Activated CD4-positive, alpha-beta T cell treated with anti-CD3 and anti-CD28 coated beads for 36 hours (primary cell): ENCODE measurements around the gene ARHGEF1. TPM values are rescaled to one million over a fixed set of nuclear protein-coding genes. Genes with fewer than 3 reads are reported as not detected.
"Not testable (repeated sequence)": the region's sequence is repeated elsewhere in the genome, so short reads cannot be mapped to it uniquely, and the experiment has no call there.

Source experiments
- ATAC-seq: fragments of 200-7000 bp; cut with Tn5 transposase; one replicate; pipeline ENCODE4 v1.10.0; 2021; ENCODE audit warnings: mild to moderate bottlenecking, moderate library complexity
- CTCF ChIA-PET: fragments of 350-600 bp; sonication (Branson Sonifier 250); formaldehyde crosslinking; loops from one replicate; lab custom pipeline; 2021; ENCODE audit warnings: antibody characterized with exemption; lab: Charles Lee
- POLR2A ChIA-PET: fragments of 350-600 bp; sonication (Branson Sonifier 250); formaldehyde crosslinking; loops from one replicate; lab custom pipeline; 2021; ENCODE audit warnings: antibody characterized with exemption, inconsistent platforms; lab: Charles Lee
- DNase-seq: peaks from one replicate; pipeline ENCODE4 v3.0.0-alpha.2; 2020
- H3K27ac Mint-ChIP-seq: one replicate; pipeline ENCODE4 v1.8.0; 2021; ENCODE audit warnings: mixed read lengths
- H3K27me3 Mint-ChIP-seq: one replicate; pipeline ENCODE4 v1.8.0; 2021; ENCODE audit warnings: mixed read lengths
- H3K36me3 Mint-ChIP-seq: one replicate; pipeline ENCODE4 v1.8.0; 2021; ENCODE audit warnings: low read depth, mixed read lengths
- H3K4me1 Mint-ChIP-seq: one replicate; pipeline ENCODE4 v1.8.0; 2021; ENCODE audit warnings: mixed read lengths
- H3K4me3 Mint-ChIP-seq: one replicate; pipeline ENCODE4 v1.8.0; 2021; ENCODE audit warnings: mild to moderate bottlenecking, moderate library complexity, mixed read lengths
- H3K9me3 Mint-ChIP-seq: one replicate; pipeline ENCODE4 v1.8.0; 2021; ENCODE audit warnings: low read depth, mixed read lengths
- intact Hi-C, 2 experiments: fragments of 100-400 bp; cut with DNase I in 1 of 2; cut with micrococcal nuclease in 1 of 2; formaldehyde crosslinking; loops; one replicate each; pipeline versions ENCODE4 v1.14.2 to v1.15.1; 2022 to 2024; cut with DNase I, micrococcal nuclease
- total RNA-seq, 2 experiments: library from RNA; stranded (reverse); gene quantifications; one replicate each; pipeline ENCODE4 v1.2.3, GENCODE V29; 2021

ARHGEF1 gene
- total RNA-seq, 2 experiments from 2014 or later, result 231 to 276 TPM

DNA sequence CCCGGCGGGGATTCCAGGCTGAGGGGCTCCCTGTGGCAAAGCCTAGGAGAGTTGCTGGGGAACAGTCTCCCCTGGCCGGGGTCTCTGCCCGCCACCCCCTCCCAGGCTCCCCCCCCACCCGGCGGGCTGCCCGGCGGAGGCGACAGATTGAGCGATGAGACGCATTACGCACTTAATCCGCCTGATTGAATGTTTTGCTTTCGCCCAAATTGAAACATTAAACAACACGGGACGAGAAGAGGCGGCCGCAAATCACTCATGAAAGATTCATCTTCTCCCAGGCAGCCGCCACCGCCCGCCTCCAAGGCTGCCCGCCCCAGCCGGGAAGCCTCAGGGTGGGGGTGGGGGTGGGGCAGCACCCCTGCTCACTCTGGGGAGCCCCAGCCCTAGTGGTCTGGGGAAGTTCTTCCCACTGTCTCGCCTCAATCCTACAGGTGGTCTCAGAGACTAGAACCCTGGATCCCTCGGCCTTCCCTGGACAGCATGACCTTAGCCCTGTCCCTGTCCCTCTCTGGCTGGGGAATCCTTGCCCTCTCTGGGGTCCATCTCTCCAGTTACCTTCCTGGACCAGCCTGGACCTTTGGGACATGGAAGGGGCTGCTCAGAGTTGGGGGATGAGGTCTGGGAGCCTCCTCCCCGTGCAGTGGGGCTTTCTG, 52.9 kb downstream of the ARHGEF1 start:
- Mint-ChIP-seq H3K9me3 (no peaks in the 10 kb centered on the region), H3K36me3 (no peaks in the 10 kb centered on the region), H3K4me3 (no peak overlapping the region), H3K27ac (no peak overlapping the region), H3K27me3 (peaks cover 2% of the 10 kb centered on the region), H3K4me1 (peaks cover 32% of the 10 kb centered on the region)
- ATAC-seq (no peak), DNase-seq (no peak)
- ChIA-PET POLR2A (no interaction called here), CTCF (interaction anchor here (1.0 kb wide), 1 partner anchor 9 kb away, joined by 7 read pairs; no protein-coding TSS in a partner anchor)
- intact Hi-C loops, result loop anchor here (1.0 to 2.0 kb wide), 3 partner anchors 15 to 63 kb away; no protein-coding TSS in a partner anchor

DNA sequence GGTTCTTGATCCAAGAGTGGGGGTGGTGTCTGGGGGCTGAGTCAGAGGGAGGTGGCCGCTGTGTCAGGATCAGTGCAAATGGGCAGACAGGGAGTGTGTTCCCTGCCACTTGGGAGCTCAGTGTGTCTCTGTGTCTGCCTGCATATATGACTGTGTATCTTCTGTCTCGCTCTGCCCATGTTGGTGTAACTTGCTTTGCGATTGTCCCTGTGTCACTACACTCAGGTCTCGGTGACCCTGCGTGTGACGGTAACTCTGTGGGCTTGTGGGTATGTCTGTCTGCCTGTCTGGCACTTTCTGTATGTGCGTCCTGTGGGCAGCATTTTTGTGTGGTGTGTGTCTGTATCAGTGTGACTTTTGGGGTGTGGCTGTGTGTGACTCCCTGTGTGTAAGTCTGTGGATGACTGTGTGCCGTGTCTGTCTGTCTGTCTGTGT, 53.4 kb downstream of the ARHGEF1 start:
- intact Hi-C loops, result no loop called here
- H3K4me3 Mint-ChIP-seq, result no peak overlapping the region
- no peaks in the 10 kb centered on the region for H3K9me3 Mint-ChIP-seq
- no peak overlapping the region for H3K27ac Mint-ChIP-seq
- ChIA-PET POLR2A (interaction anchor here (1.2 kb wide), 1 partner anchor 9 kb away, joined by 6 read pairs; no protein-coding TSS in a partner anchor), CTCF (interaction anchor here (0.6 to 1.0 kb wide), 2 partner anchors 9 to 29 kb away, joined by 4 to 7 read pairs; no protein-coding TSS in a partner anchor)
- peaks cover 35% of the 10 kb centered on the region for H3K4me1 Mint-ChIP-seq
- ATAC-seq (peak; percentile 57), DNase-seq (peak; percentile 50)
- peaks cover 2% of the 10 kb centered on the region for H3K27me3 Mint-ChIP-seq
- H3K36me3 Mint-ChIP-seq, result no peaks in the 10 kb centered on the region

DNA sequence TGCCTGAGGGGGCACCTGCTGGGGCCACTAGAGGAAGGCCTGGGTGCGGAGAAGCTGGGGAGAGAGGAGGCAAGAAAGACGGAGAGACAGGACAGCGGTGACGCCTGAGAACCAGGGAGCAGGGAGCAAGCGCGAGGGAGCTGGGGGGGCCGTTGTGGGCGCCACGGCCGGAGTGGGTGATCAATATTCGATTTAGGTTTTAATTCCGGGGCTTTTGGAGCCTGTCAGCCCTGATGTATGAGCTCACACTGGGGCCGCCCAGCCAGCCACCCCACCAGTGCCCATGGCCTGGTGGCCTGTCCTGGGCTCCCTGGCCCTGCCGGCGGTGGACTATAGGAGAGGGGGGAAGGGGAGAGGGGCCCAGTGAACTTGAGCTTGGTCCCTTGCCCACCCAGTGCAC, 54.0 kb downstream of the ARHGEF1 start:
- no peak overlapping the region for H3K27ac Mint-ChIP-seq

DNA sequence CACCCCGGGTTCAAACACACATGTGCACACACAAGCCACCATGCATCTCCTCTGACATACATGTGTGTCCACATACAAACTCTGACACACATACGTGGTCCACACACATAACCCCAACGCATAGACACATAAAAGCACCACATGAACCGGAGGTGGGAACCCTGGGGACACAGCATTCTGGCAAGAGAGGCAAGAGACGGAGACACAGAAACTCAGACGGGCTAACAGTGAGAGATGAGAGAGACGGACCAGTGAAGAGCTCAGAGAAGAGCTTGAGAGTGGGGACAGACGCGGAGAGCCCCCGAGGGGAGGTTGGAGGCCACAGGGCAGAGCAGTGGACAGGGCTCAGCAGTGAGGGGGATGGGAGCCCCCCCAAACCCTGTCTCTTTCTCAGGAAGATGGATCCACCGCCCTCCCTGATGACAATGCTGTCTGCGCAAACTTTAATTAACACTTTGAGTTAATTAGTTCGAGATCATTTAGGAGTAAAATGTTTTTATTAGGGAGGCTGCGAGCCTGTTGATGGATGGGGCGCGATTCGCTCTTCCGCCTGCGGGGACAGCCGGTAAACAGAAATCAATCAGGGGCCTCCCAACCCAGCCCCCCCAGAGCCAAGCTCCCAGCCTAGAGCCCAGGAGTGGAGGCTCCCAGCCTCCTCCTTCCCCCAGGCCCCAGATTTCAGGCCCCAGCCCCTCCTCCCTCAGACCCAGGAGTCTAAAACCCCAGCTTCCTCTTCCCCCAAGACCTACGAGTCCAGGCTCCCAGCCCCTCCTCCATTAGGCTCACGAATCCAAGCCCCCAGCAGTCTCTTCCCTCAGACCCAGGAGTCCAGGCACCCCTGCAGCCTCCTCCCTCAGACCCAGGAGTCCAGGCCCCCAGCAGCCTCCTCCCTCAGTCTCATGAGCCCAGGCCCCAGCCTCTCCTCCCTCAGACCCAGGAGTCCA, 54.8 kb downstream of the ARHGEF1 start:
- Mint-ChIP-seq H3K4me1 (peaks cover 41% of the 10 kb centered on the region), H3K9me3 (no peaks in the 10 kb centered on the region), H3K27me3 (peaks cover 3% of the 10 kb centered on the region), H3K4me3 (no peak overlapping the region), H3K36me3 (no peaks in the 10 kb centered on the region), H3K27ac (peak overlapping the region; percentile 14)
- intact Hi-C loops, result no loop called here
- ChIA-PET POLR2A (interaction anchor here (0.6 to 1.4 kb wide), 3 partner anchors 7 to 73 kb away, joined by 5 to 6 read pairs (median 5); no protein-coding TSS in a partner anchor), CTCF (interaction anchor here (0.8 to 1.3 kb wide), 6 partner anchors 8 to 64 kb away, joined by 3 to 6 read pairs (median 4); no protein-coding TSS in a partner anchor)
- ATAC-seq, result no peak
- no peak for DNase-seq

More for the DNA sequence above, 54.0 kb downstream of the ARHGEF1 start:
- Mint-ChIP-seq H3K36me3 (no peaks in the 10 kb centered on the region), H3K9me3 (no peaks in the 10 kb centered on the region), H3K4me3 (no peak overlapping the region), H3K27me3 (peaks cover 2% of the 10 kb centered on the region), H3K4me1 (peaks cover 39% of the 10 kb centered on the region)
- intact Hi-C loops, result no loop called here
- ChIA-PET POLR2A (interaction anchor here (0.6 to 1.4 kb wide), 3 partner anchors 8 to 72 kb away, joined by 5 to 6 read pairs (median 5); no protein-coding TSS in a partner anchor), CTCF (interaction anchor here (0.6 to 1.3 kb wide), 8 partner anchors 8 to 63 kb away, joined by 3 to 7 read pairs (median 4); no protein-coding TSS in a partner anchor)
- DNase-seq (no peak), ATAC-seq (no peak)

DNA sequence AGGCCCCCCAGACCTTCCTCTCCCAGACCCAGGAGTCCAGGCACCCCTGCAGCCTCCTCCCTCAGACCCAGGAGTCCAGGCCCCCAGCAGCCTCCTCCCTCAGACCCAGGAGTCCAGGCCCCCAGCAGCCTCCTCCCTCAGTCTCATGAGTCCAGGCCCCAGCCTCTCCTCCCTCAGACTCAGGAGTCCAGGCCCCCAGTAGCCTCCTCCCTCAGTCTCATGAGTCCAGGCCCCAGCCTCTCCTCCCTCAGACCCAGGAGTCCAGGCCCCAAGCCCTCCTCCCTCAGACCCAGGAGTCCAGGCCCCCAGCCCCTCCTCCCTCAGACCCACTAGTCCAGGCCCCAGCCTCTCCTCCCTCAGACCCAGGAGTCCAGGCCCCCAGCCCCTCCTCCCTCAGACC, 56.2 kb downstream of the ARHGEF1 start:
- intact Hi-C loops, H3K27me3 Mint-ChIP-seq, CTCF ChIA-PET, H3K27ac Mint-ChIP-seq, DNase-seq, ATAC-seq, H3K4me3 Mint-ChIP-seq, POLR2A ChIA-PET, H3K36me3 Mint-ChIP-seq, H3K9me3 Mint-ChIP-seq: not testable (repeated sequence)
- peaks cover 40% of the 10 kb centered on the region for H3K4me1 Mint-ChIP-seq

DNA sequence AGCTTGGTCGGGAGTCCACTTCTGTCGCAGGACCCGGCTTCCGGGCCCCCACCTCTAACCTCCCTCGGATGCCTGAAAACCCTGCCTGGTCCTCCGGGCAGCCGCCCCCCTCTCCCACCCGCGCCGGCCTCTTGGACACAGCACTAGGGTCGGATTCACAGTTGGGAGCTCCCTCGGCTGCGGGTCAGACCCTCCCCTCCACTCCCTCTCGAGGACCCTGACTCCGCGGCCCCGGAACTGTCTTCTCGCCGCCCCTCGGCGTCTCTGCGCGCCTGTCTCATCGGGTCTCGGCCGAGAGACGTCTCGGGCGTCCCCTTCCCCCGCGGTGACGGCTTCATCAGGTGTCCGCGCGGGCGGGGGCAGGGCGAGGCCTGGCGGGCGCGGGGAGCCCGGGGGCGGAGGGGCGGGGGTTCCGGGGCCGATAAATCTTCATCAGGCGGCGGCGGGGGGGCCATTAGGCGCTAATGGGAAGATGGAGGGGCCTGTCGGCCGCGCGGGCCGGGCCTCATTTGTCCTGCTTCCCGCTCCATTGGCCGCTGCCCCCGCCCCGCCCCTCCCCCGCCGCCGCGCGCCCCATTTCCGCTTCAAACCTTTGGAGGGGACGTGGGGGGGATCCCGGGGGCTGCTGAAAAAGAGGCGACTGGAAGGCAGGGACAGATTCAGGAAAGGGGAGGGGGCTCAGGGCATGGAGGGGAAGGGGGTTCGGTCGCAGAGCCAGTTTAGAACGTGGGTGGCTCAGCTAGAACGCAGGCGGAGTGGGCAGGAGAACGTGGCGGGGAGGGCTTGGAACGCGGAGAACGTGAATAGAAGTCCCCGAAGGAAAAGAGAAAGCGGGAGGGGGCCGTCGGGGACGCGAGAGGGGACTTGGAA, 57.1 kb downstream of the ARHGEF1 start:
- peaks cover 4% of the 10 kb centered on the region for H3K27me3 Mint-ChIP-seq
- peak overlapping the region; percentile 75 for H3K4me3 Mint-ChIP-seq
- ATAC-seq, result peak; percentile 27
- no peaks in the 10 kb centered on the region for H3K36me3 Mint-ChIP-seq
- DNase-seq, result peak; percentile 66
- intact Hi-C loops, result loop anchor here in 1 of 2 experiments (10.0 kb wide), 2 partner anchors 165 to 395 kb away; no protein-coding TSS in a partner anchor
- ChIA-PET POLR2A (no interaction called here), CTCF (interaction anchor here (1.4 kb wide), 1 partner anchor 10 kb away, joined by 4 read pairs; no protein-coding TSS in a partner anchor)
- H3K27ac Mint-ChIP-seq, result peak overlapping the region; percentile 86
- H3K4me1 Mint-ChIP-seq, result peaks cover 38% of the 10 kb centered on the region
- no peaks in the 10 kb centered on the region for H3K9me3 Mint-ChIP-seq

DNA sequence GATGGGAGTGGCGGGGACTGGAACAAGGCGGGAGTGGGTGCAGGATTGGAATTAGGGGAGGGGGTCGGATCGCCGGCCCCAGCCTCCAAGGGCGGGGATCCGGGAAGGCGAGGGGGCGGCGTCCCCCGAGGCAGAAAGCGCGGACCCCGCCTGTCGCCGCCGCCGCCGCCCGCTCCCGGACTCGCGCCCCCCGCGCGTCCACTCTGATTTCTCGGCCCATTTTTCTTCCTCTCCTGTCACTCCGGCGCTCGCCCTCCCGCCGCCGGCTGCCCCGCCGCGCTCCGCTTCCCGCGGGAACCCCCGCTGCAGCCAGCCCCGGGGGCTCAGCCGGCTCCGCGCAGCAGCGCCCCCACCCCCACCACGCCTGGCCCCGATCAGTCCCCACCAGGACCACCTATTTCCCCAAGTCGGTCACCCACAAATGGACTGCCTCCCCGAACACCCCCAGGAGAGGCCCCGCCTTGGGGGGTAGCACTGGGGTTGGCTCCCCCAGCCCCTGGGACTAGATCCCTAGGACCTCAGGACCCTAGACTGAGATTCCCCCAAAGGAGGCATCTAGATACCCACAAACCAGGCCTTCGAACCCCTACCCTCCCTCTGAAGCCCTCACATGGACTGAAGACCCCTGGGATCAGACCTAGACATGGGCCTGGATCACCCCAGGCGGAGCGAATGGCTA, 57.9 kb downstream of the ARHGEF1 start:
- intact Hi-C loops, result loop anchor here in 1 of 2 experiments (10.0 kb wide), 2 partner anchors 166 to 396 kb away; no protein-coding TSS in a partner anchor
- CTCF ChIA-PET, result interaction anchor here (1.4 kb wide), 2 partner anchors 10 to 54 kb away, joined by 4 read pairs; no protein-coding TSS in a partner anchor
- ATAC-seq, result no peak
- H3K36me3 Mint-ChIP-seq, result no peaks in the 10 kb centered on the region
- POLR2A ChIA-PET, result no interaction called here
- peaks cover 41% of the 10 kb centered on the region for H3K4me1 Mint-ChIP-seq
- no peaks in the 10 kb centered on the region for H3K9me3 Mint-ChIP-seq
- peak overlapping the region; percentile 75 for H3K4me3 Mint-ChIP-seq
- no peak for DNase-seq
- peaks cover 4% of the 10 kb centered on the region for H3K27me3 Mint-ChIP-seq
- H3K27ac Mint-ChIP-seq, result peak overlapping the region; percentile 86

DNA sequence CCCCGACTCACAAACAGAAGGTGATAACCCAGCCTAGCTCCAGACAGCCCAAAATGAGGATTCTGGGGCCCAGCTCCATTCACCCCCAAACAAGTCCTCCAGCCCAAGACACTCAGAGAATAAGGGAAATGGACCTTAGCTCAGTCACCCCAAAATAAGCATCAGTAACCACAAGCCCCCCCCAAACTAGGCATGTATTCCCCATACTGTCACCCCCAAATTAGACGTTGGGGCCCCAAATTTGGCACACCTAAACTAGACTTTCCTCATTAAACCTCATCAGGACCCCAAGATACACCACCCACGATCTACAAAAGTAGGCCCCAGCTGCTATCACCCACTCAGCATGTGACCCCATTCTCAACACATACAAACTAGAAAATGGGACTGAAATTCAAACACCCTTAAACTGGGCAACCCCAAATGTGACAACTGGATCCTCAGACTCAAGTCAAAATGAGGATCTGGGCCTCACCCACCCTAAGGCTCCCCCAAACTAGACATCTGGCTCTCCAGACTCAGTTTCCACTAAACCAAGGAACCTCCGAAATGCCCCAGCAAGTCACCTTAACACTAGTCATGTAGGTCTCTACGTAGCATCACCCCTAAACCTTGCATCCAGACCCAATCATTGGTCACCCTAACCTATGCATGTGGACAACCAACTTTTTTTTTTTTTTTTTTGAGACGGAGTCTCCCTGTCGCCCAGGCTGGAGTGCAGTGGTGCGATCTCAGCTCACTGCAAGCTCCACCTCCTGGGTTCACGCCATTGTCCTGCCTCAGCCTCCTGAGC, 58.6 kb downstream of the ARHGEF1 start:
- ATAC-seq (no peak), DNase-seq (no peak)
- CTCF ChIA-PET, result interaction anchor here (0.6 to 1.4 kb wide), 4 partner anchors 9 to 55 kb away, joined by 3 to 4 read pairs (median 4); partner anchors contain the start of gene ERFL
- Mint-ChIP-seq H3K9me3 (no peaks in the 10 kb centered on the region), H3K4me3 (peak overlapping the region; percentile 24), H3K27me3 (peaks cover 4% of the 10 kb centered on the region), H3K36me3 (no peaks in the 10 kb centered on the region), H3K27ac (peak overlapping the region; percentile 38), H3K4me1 (peaks cover 41% of the 10 kb centered on the region)
- intact Hi-C loops, result loop anchor here in 1 of 2 experiments (10.0 kb wide), 2 partner anchors 167 to 397 kb away; no protein-coding TSS in a partner anchor
- POLR2A ChIA-PET, result no interaction called here

DNA sequence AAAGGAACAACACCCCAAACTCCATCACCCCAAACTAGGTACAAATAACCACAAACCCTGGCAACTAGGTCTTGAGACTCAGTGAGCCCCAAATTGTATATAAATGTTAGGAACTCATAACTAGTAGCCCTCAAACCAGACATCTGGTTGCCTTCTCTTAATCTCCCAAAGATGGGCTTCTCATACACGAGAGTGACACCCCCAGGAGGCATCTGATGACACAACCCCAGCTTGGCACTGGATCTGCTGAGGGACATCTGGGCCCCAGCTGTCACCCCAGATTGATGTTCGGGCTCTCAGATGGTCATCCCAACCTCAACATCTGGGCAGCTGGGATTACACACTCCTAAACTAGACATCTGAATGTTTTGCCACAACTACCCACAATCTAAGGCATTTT, 61.4 kb downstream of the ARHGEF1 start:
- CTCF ChIA-PET, result interaction anchor here (0.7 to 1.8 kb wide), 3 partner anchors 8 to 73 kb away, joined by 3 to 7 read pairs (median 3); no protein-coding TSS in a partner anchor
- intact Hi-C loops, result loop anchor here in 1 of 2 experiments (10.0 kb wide), 2 partner anchors 170 to 400 kb away; no protein-coding TSS in a partner anchor
- POLR2A ChIA-PET, result interaction anchor here (0.7 to 1.6 kb wide), 3 partner anchors 7 to 44 kb away, joined by 3 to 6 read pairs (median 3); no protein-coding TSS in a partner anchor
- peaks cover 4% of the 10 kb centered on the region for H3K27me3 Mint-ChIP-seq
- H3K4me1 Mint-ChIP-seq, result peaks cover 50% of the 10 kb centered on the region
- peak overlapping the region; percentile 96 for H3K27ac Mint-ChIP-seq
- no peak for DNase-seq
- H3K4me3 Mint-ChIP-seq, result no peak overlapping the region
- ATAC-seq, result no peak
- no peaks in the 10 kb centered on the region for H3K9me3 Mint-ChIP-seq
- no peaks in the 10 kb centered on the region for H3K36me3 Mint-ChIP-seq
